Trophoblast cell (in vitro differentiated cells and primary cell): Measurements from ENCODE around the gene SLC38A9.
A peak's percentile ranks its signal among the peaks of the same experiment; 100 is the strongest.

Source experiments
- DNase-seq, 2 donors: peaks; one replicate each; pipeline ENCODE4 v3.0.0-alpha.2; 2016
- H2AFZ ChIP-seq: 2 replicates; pipeline ENCODE4 v1.6.1; 2013; ENCODE audit warnings: low read length, moderate library complexity, mild to moderate bottlenecking; ENCODE audit not compliant: insufficient read depth, poor library complexity
- H2AK5ac ChIP-seq: 2 replicates; pipeline ENCODE4 v1.6.1; 2013; ENCODE audit warnings: mild to moderate bottlenecking, low read length
- H2BK120ac ChIP-seq: 2 replicates; pipeline ENCODE4 v1.6.1; 2013; ENCODE audit warnings: low read length, mild to moderate bottlenecking, moderate library complexity; ENCODE audit not compliant: insufficient read depth, poor library complexity
- H2BK12ac ChIP-seq: 2 replicates; pipeline ENCODE4 v1.6.1; 2013; ENCODE audit warnings: mild to moderate bottlenecking, low read length, moderate library complexity
- H2BK5ac ChIP-seq: 2 replicates; pipeline ENCODE4 v1.6.1; 2013; ENCODE audit warnings: low read length, low read depth, moderate library complexity, mild to moderate bottlenecking; ENCODE audit not compliant: poor library complexity
- H3K14ac ChIP-seq: 2 replicates; pipeline ENCODE4 v1.6.1; 2013; ENCODE audit warnings: mild to moderate bottlenecking, low read length
- H3K18ac ChIP-seq: 2 replicates; pipeline ENCODE4 v1.6.1; 2013; ENCODE audit warnings: mild to moderate bottlenecking, low read length
- H3K23ac ChIP-seq: 2 replicates; pipeline ENCODE4 v1.6.1; 2013; ENCODE audit warnings: low read length
- H3K27ac ChIP-seq: 2 replicates; pipeline ENCODE4 v1.5.1; 2013; ENCODE audit warnings: low read depth, mild to moderate bottlenecking, inconsistent platforms, low read length, moderate library complexity
- H3K27me3 ChIP-seq: 2 replicates; pipeline ENCODE4 v1.6.1; 2013; ENCODE audit warnings: inconsistent platforms, mild to moderate bottlenecking, low read length, moderate library complexity; ENCODE audit not compliant: insufficient read depth
- H3K36me3 ChIP-seq, 2 experiments: 1 replicate in 1 of 2; 2 replicates in 1 of 2; pipeline ENCODE4 v1.6.1; 2013; ENCODE audit warnings: low read length in 2 of 2, mild to moderate bottlenecking in 2 of 2, moderate library complexity in 1 of 2; ENCODE audit not compliant: insufficient read depth in 2 of 2, control insufficient read depth in 1 of 2
- H3K4ac ChIP-seq: 2 replicates; pipeline ENCODE4 v1.6.1; 2013; ENCODE audit warnings: low read depth, mild to moderate bottlenecking, low read length, moderate library complexity
- H3K4me1 ChIP-seq, 2 experiments: 1 replicate in 1 of 2; 2 replicates in 1 of 2; pipeline ENCODE4 v1.6.1; 2013; ENCODE audit warnings: low read length in 2 of 2, mild to moderate bottlenecking in 2 of 2, moderate library complexity in 1 of 2; ENCODE audit not compliant: insufficient read depth in 2 of 2, control insufficient read depth in 1 of 2
- H3K4me2 ChIP-seq: 2 replicates; pipeline ENCODE4 v1.6.1; 2013; ENCODE audit warnings: inconsistent platforms, mild to moderate bottlenecking, low read length, moderate library complexity
- H3K4me3 ChIP-seq: 2 replicates; pipeline ENCODE4 v1.5.1; 2013; ENCODE audit warnings: mild to moderate bottlenecking, low read depth, low read length, inconsistent platforms
- H3K79me1 ChIP-seq: one replicate; pipeline ENCODE4 v1.6.1; 2013; ENCODE audit warnings: low read length
- H3K79me2 ChIP-seq: 2 replicates; pipeline ENCODE4 v1.6.1; 2013; ENCODE audit warnings: low read length, mild to moderate bottlenecking; ENCODE audit not compliant: control insufficient read depth, insufficient read depth, poor library complexity
- H3K9ac ChIP-seq: 2 replicates; pipeline ENCODE4 v1.6.1; 2013; ENCODE audit warnings: mild to moderate bottlenecking, low read length
- H3K9me3 ChIP-seq: 2 replicates; pipeline ENCODE4 v1.6.1; 2013; ENCODE audit warnings: low read depth, mild to moderate bottlenecking, control low read depth, inconsistent platforms, low read length; ENCODE audit not compliant: insufficient read depth
- H4K12ac ChIP-seq: 2 replicates; pipeline ENCODE4 v1.6.1; 2013; ENCODE audit warnings: low read depth, mild to moderate bottlenecking, low read length, moderate library complexity
- H4K8ac ChIP-seq: 2 replicates; pipeline ENCODE4 v1.6.1; 2013; ENCODE audit warnings: low read depth, mild to moderate bottlenecking, low read length, moderate library complexity
- H4K91ac ChIP-seq: one replicate; pipeline ENCODE4 v1.6.1; 2013; ENCODE audit warnings: low read depth, mild to moderate bottlenecking, low read length, moderate library complexity
- WGBS: extraction: QIAGEN DNeasy Blood & Tissue Kit; methylation state at CpG from one replicate; pipeline ENCODE4 v1.1.7; 2013; ENCODE audit warnings: missing lambda C conversion rate; ENCODE audit not compliant: insufficient read length, insufficient coverage; ENCODE audit errors: extremely low coverage; 5-methylcytosine and 5-hydroxymethylcytosine counted together

Gene SLC38A9

DNA sequence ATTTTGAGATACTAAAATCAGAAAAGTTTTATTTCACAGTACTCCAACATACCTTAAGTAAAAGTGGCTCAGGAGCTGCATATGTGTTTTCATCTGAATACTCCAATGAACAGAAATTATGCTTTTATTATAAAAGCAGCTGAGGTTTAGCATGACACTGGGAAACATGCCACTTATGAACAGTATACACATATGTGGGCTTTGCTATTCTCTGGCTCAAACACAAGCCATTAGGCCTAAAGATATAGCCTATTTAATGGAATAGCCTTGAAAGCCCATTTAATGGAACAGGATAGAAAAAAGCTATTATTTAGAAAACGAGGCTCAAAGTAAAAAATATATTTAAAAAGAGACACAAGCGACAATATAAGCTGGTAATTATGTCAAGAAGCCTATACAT, 74.1 kb downstream of the SLC38A9 start:
- Histone ChIP-seq H4K8ac (no peak overlapping the region), H2BK120ac (no peak overlapping the region), H3K27me3 (no peaks in the 10 kb centered on the region), H4K91ac (no peak overlapping the region), H3K4ac (no peak overlapping the region), H3K23ac (no peak overlapping the region), H3K27ac (no peak overlapping the region), H3K79me1 (peaks cover 5% of the 10 kb centered on the region), H2BK12ac (no peak overlapping the region), H3K9me3 (no peaks in the 10 kb centered on the region), H3K4me2 (no peak overlapping the region), H3K36me3 (no peaks in the 10 kb centered on the region), H3K18ac (no peak overlapping the region), H3K4me3 (no peak overlapping the region), H3K79me2 (peaks cover 1% of the 10 kb centered on the region), H2AK5ac (no peak overlapping the region), H3K14ac (no peak overlapping the region), H3K9ac (no peak overlapping the region), H4K12ac (no peak overlapping the region), H2AFZ (no peak overlapping the region), H2BK5ac (no peak overlapping the region), H3K4me1 (peaks cover 0 to 9% of the 10 kb centered on the region in 2 experiments)
- no CpG with 5 or more reads among the region's 2 CpGs for WGBS
- DNase-seq, result no peak

DNA sequence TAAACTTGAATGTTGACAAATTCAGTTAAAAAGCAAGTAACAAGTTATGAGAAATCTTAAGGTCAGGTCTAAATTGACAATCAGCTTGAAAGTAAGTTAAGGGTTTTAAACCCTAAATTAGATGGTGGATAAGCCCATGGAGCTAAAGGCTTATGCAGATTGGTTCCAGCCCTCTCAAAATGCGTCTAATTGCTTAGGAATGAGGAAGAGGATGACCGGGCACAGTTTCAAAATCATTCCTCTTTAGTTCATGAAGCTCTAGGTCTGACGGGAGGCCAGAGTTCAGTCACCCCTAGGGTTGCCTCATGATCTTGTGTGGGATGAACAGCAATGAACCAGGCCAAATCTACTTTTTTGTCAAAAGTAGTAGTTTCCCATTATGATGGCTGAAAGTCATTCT, 75.4 kb downstream of the SLC38A9 start:
- Histone ChIP-seq H2BK120ac (no peak overlapping the region), H3K9me3 (no peaks in the 10 kb centered on the region), H4K8ac (peak overlapping the region; percentile 76), H3K9ac (no peak overlapping the region), H4K12ac (no peak overlapping the region), H3K18ac (no peak overlapping the region), H3K4me1 (peaks cover 0 to 11% of the 10 kb centered on the region in 2 experiments), H2AFZ (no peak overlapping the region), H3K4ac (no peak overlapping the region), H2AK5ac (no peak overlapping the region), H3K79me2 (peaks cover 1% of the 10 kb centered on the region), H2BK12ac (no peak overlapping the region), H3K23ac (no peak overlapping the region), H2BK5ac (peak overlapping the region; percentile 8), H3K27me3 (no peaks in the 10 kb centered on the region), H3K4me2 (peak overlapping the region; percentile 6), H3K4me3 (no peak overlapping the region), H3K14ac (no peak overlapping the region), H4K91ac (peak overlapping the region; percentile 51), H3K27ac (peak overlapping the region; percentile 86), H3K79me1 (peaks cover 10% of the 10 kb centered on the region), H3K36me3 (no peaks in the 10 kb centered on the region)
- peak; percentile 23 to 49 for DNase-seq
- no CpG with 5 or more reads among the region's 3 CpGs for WGBS

DNA sequence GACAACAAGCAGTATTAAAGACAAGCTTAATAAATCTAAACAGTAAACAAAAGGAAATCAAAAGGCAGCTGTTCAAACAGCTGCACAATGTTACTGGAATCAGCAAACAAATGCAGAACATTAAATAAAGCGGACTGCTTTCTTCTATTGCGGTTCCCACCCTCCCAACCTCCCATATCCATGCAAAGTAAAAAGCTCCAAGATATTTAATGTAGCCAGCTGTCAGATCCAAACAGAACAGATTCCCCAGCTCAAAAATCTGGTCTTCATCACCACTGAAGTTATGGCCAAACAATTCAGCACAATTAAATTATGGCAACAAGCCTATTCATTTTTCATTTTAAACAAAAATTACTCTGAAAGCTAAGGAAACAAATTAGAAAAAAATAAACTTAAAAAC, 75.9 kb downstream of the SLC38A9 start:
- no peak overlapping the region for H3K9ac ChIP-seq
- H3K27ac ChIP-seq, result peak overlapping the region; percentile 53
- H3K4me3 ChIP-seq, result no peak overlapping the region
- peaks cover 0 to 11% of the 10 kb centered on the region in 2 experiments for H3K4me1 ChIP-seq
- H3K27me3 ChIP-seq, result no peaks in the 10 kb centered on the region
- H3K4me2 ChIP-seq, result no peak overlapping the region
- H4K8ac ChIP-seq, result no peak overlapping the region
- no peak overlapping the region for H2AFZ ChIP-seq
- WGBS, result no CpG with 5 or more reads among the region's 2 CpGs
- H3K79me1 ChIP-seq, result peaks cover 10% of the 10 kb centered on the region
- H2BK120ac ChIP-seq, result no peak overlapping the region
- H2BK5ac ChIP-seq, result no peak overlapping the region
- H2AK5ac ChIP-seq, result no peak overlapping the region
- no peak overlapping the region for H3K18ac ChIP-seq
- H4K12ac ChIP-seq, result no peak overlapping the region
- no peak overlapping the region for H3K4ac ChIP-seq
- no peak for DNase-seq
- peaks cover 1% of the 10 kb centered on the region for H3K79me2 ChIP-seq
- H3K14ac ChIP-seq, result no peak overlapping the region
- no peak overlapping the region for H3K23ac ChIP-seq
- H2BK12ac ChIP-seq, result no peak overlapping the region
- no peak overlapping the region for H4K91ac ChIP-seq
- H3K9me3 ChIP-seq, result no peaks in the 10 kb centered on the region
- no peaks in the 10 kb centered on the region for H3K36me3 ChIP-seq

DNA sequence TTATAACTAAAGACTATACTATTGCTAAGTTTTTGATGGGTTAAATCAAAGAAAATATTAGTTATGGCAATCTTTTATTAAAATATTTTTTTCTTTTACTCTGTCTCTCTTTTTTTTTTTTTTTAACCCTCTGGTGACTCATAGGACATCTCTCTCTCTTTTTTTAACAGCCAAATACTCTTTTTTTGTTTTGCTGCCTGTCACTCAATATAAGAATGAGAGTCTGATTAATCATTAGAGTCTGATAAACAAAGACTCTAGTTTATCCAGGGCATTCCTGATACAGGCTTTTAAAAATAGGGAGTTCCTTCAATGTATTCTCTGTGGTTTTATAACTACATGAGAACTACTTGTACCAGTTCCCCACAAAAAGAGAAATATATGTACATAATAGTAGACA, 77.3 kb downstream of the SLC38A9 start:
- no peak overlapping the region for H3K4me3 ChIP-seq
- DNase-seq, result no peak
- H3K4ac ChIP-seq, result no peak overlapping the region
- no peak overlapping the region for H3K18ac ChIP-seq
- peaks cover 1% of the 10 kb centered on the region for H3K79me2 ChIP-seq
- no peak overlapping the region for H3K14ac ChIP-seq
- H3K9me3 ChIP-seq, result no peaks in the 10 kb centered on the region
- H2AFZ ChIP-seq, result no peak overlapping the region
- no peak overlapping the region for H2BK5ac ChIP-seq
- no peak overlapping the region for H4K12ac ChIP-seq
- no peak overlapping the region for H3K4me2 ChIP-seq
- no peak overlapping the region for H3K9ac ChIP-seq
- H3K36me3 ChIP-seq, result no peaks in the 10 kb centered on the region
- H3K4me1 ChIP-seq, result peaks cover 0 to 11% of the 10 kb centered on the region in 2 experiments
- H4K8ac ChIP-seq, result no peak overlapping the region
- no peak overlapping the region for H3K27ac ChIP-seq
- no peak overlapping the region for H2BK12ac ChIP-seq
- no peak overlapping the region for H2BK120ac ChIP-seq
- H3K79me1 ChIP-seq, result peaks cover 10% of the 10 kb centered on the region
- no peak overlapping the region for H3K23ac ChIP-seq
- H4K91ac ChIP-seq, result no peak overlapping the region
- H3K27me3 ChIP-seq, result no peaks in the 10 kb centered on the region
- no peak overlapping the region for H2AK5ac ChIP-seq
